Osteoblast (primary cell): ENCODE results near the gene IFI27L2. TPM values are rescaled to one million over a fixed set of nuclear protein-coding genes. Genes with fewer than 3 reads are reported as not detected.

Source experiments
- DNase-seq: peaks from one replicate; pipeline ENCODE4 v3.0.0; 2011; ENCODE audit warnings: low spot score, mixed read lengths; ENCODE audit not compliant: insufficient read length; ENCODE audit errors: missing footprints
- H2AFZ ChIP-seq: 2 replicates; pipeline ENCODE4 v1.6.0; 2011; ENCODE audit warnings: mild to moderate bottlenecking, low read length
- H3K27ac ChIP-seq: 2 replicates; pipeline ENCODE4 v1.5.1; 2011; ENCODE audit warnings: mild to moderate bottlenecking, low read depth, low read length, moderate library complexity
- H3K27me3 ChIP-seq: 2 replicates; pipeline ENCODE4 v1.6.0; 2012; ENCODE audit warnings: mild to moderate bottlenecking, control low read depth, inconsistent platforms, low read length, moderate library complexity; ENCODE audit not compliant: insufficient read depth
- H3K36me3 ChIP-seq: 2 replicates; pipeline ENCODE4 v1.5.1; 2011; ENCODE audit warnings: mild to moderate bottlenecking, low read length, control low read depth, moderate library complexity; ENCODE audit not compliant: insufficient read depth
- H3K4me1 ChIP-seq: 2 replicates; pipeline ENCODE4 v1.5.1; 2011; ENCODE audit warnings: mild to moderate bottlenecking, low read length, control low read depth, moderate library complexity; ENCODE audit not compliant: insufficient read depth
- H3K4me2 ChIP-seq: 2 replicates; pipeline ENCODE4 v1.6.0; 2011; ENCODE audit warnings: mild to moderate bottlenecking, low read length; ENCODE audit not compliant: insufficient read depth
- H3K4me3 ChIP-seq: fragments of 200-600 bp; sonication (generic); 3 replicates; pipeline ENCODE4 v1.5.1; 2012; ENCODE audit warnings: mild to moderate bottlenecking, low read length, inconsistent platforms; ENCODE audit not compliant: insufficient read depth
- H3K79me2 ChIP-seq: 2 replicates; pipeline ENCODE4 v1.6.0; 2012; ENCODE audit warnings: mild to moderate bottlenecking, low read length, control low read depth, inconsistent platforms; ENCODE audit not compliant: insufficient read depth
- H3K9me3 ChIP-seq: 2 replicates; pipeline ENCODE4 v1.5.1; 2011; ENCODE audit warnings: low read depth, low read length, control low read depth
- H4K20me1 ChIP-seq: 2 replicates; pipeline ENCODE4 v1.6.0; 2012; ENCODE audit warnings: mild to moderate bottlenecking, low read length, control low read depth; ENCODE audit not compliant: insufficient read depth
- total RNA-seq: library from RNA; depleted of rRNA; stranded (reverse); fragments of >200 nt; gene quantifications from 2 replicates; pipeline ENCODE4 v1.2.3, GENCODE V29; 2012
- TF ChIP-seq, protein P1 (sequence below): IDR thresholded peaks from 2 replicates; pipeline ENCODE4 v1.5.1; 2011; ENCODE audit warnings: mild to moderate bottlenecking, low read depth, low read length, moderate library complexity; ENCODE audit errors: extremely low read depth

The IFI27L2 gene
- total RNA-seq, 1 donor = 76.7 TPM

GRCh38 chr14:94139421-94139820, 10.0 kb upstream of the IFI27L2 start:
- Histone ChIP-seq H2AFZ (no peak overlapping the region), H3K27me3 (no peaks in the 10 kb centered on the region), H3K36me3 (no peaks in the 10 kb centered on the region), H3K79me2 (no peaks in the 10 kb centered on the region), H3K4me3 (no peak overlapping the region), H3K27ac (no peak overlapping the region), H3K4me1 (peaks cover 2% of the 10 kb centered on the region), H4K20me1 (no peaks in the 10 kb centered on the region), H3K9me3 (no peaks in the 10 kb centered on the region), H3K4me2 (no peak overlapping the region)
- TF ChIP-seq, protein P1, sequence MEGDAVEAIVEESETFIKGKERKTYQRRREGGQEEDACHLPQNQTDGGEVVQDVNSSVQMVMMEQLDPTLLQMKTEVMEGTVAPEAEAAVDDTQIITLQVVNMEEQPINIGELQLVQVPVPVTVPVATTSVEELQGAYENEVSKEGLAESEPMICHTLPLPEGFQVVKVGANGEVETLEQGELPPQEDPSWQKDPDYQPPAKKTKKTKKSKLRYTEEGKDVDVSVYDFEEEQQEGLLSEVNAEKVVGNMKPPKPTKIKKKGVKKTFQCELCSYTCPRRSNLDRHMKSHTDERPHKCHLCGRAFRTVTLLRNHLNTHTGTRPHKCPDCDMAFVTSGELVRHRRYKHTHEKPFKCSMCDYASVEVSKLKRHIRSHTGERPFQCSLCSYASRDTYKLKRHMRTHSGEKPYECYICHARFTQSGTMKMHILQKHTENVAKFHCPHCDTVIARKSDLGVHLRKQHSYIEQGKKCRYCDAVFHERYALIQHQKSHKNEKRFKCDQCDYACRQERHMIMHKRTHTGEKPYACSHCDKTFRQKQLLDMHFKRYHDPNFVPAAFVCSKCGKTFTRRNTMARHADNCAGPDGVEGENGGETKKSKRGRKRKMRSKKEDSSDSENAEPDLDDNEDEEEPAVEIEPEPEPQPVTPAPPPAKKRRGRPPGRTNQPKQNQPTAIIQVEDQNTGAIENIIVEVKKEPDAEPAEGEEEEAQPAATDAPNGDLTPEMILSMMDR = no peak
- no peak for DNase-seq

- no peak overlapping the region for H2AFZ ChIP-seq
- no peaks in the 10 kb centered on the region for H3K36me3 ChIP-seq
- H3K4me1 ChIP-seq = peaks cover 2% of the 10 kb centered on the region
- H3K4me3 ChIP-seq = no peak overlapping the region
- no peak overlapping the region for H3K4me2 ChIP-seq
- peak; percentile 50 for DNase-seq
- H3K79me2 ChIP-seq = no peaks in the 10 kb centered on the region
- peaks cover 3% of the 10 kb centered on the region for H3K27me3 ChIP-seq
- no peaks in the 10 kb centered on the region for H3K9me3 ChIP-seq
- TF ChIP-seq, protein P1 = no peak
- H4K20me1 ChIP-seq = no peaks in the 10 kb centered on the region
- no peak overlapping the region for H3K27ac ChIP-seq
Measured at GRCh38 chr14:94139006-94139405, 9.6 kb upstream of the IFI27L2 start.

- H3K4me1 ChIP-seq = peaks cover 2% of the 10 kb centered on the region
- no peaks in the 10 kb centered on the region for H3K9me3 ChIP-seq
- no peak overlapping the region for H3K4me2 ChIP-seq
- no peak for DNase-seq
- peaks cover 7% of the 10 kb centered on the region for H3K27me3 ChIP-seq
- no peaks in the 10 kb centered on the region for H4K20me1 ChIP-seq
- H3K4me3 ChIP-seq = no peak overlapping the region
- TF ChIP-seq, protein P1 = no peak
- H3K36me3 ChIP-seq = no peaks in the 10 kb centered on the region
- H3K79me2 ChIP-seq = no peaks in the 10 kb centered on the region
- no peak overlapping the region for H2AFZ ChIP-seq
- no peak overlapping the region for H3K27ac ChIP-seq
Measured at GRCh38 chr14:94138251-94138650, 8.8 kb upstream of the IFI27L2 start.

- H3K27ac ChIP-seq = no peak overlapping the region
- no peak overlapping the region for H3K4me3 ChIP-seq
- H2AFZ ChIP-seq = peak overlapping the region; percentile 85
- peaks cover 2% of the 10 kb centered on the region for H3K4me1 ChIP-seq
- H4K20me1 ChIP-seq = no peaks in the 10 kb centered on the region
- no peaks in the 10 kb centered on the region for H3K36me3 ChIP-seq
- TF ChIP-seq, protein P1 = peak; percentile 98
- peak overlapping the region; percentile 49 for H3K4me2 ChIP-seq
- no peaks in the 10 kb centered on the region for H3K79me2 ChIP-seq
- peak; percentile 88 for DNase-seq
- H3K9me3 ChIP-seq = no peaks in the 10 kb centered on the region
- peaks cover 7% of the 10 kb centered on the region for H3K27me3 ChIP-seq
Measured at GRCh38 chr14:94136575-94137331, 7.3 kb upstream of the IFI27L2 start.
